Heart left ventricle (tissue), 13 donors: ENCODE data around the gene COL4A6.

Experiments
- CTCF ChIP-seq, 12 donors: fragments of 200-600 bp; sonication (generic) in 4 of 12; IDR thresholded peaks; one replicate each; pipeline versions ENCODE4 v1.5.0 to v1.8.0; 2018 to 2022; ENCODE audit warnings: antibody characterized with exemption in 12 of 12, mild to moderate bottlenecking in 5 of 12
- POLR2A ChIP-seq, 2 donors: fragments of 450-650 bp; IDR thresholded peaks; one replicate each; pipeline ENCODE4 v1.6.1; 2017; ENCODE audit warnings: antibody characterized with exemption in 2 of 2, mild to moderate bottlenecking in 2 of 2, moderate library complexity in 2 of 2
- donor health status: ischemic (EF 13 %, LVEDD 7.1; RV severe dilation, severe dysfunction).
- donor health status: DM: no; HTN: yes; CAD: no.
- donor health status: DM: no; HTN: no; CAD: no.
- donor health status: ischemic (EF 25% LVEDD 6.9; RV normal size, moderate dysfunction).
- donor health status: ischemic (EF 25% LVEDD 5.7; RV mildly dilated, moderate dysfunction).
- donor health status: ischemic (EF 35%, LVEDD 5.7; RV mildly dilated, moderate dysfunction).
- donor health status: nonischemic (EF 11% LVEDD 7.7; RV severe dilation, severe dysfunction).
- donor health status: DM: yes; HTN: yes; CAD: no.
- donor health status: PGD.
- donor health status: ischemic (EF 29% LVEDD 5.4; RV normal size, mild dysfunction).
- donor health status: nonischemic (EF 23%, LVEDD 6.1; RV moderate dilation, normal function).

GRCh38 chrX:108285918-108286317 is 152.3 kb downstream of the COL4A6 start:
- TF ChIP-seq CTCF (IDR thresholded peaks at IDR 0.05) = no peak
- TF ChIP-seq POLR2A (IDR thresholded peaks at IDR 0.05) = no peak
